ENCODE measurements around the gene TINCR.
A peak's percentile ranks its signal among the peaks of the same experiment; 100 is the strongest.
"Not testable (repeated sequence)": the region's sequence is repeated elsewhere in the genome, so short reads cannot be mapped to it uniquely, and the experiment has no call there.

TINCR gene

DNA sequence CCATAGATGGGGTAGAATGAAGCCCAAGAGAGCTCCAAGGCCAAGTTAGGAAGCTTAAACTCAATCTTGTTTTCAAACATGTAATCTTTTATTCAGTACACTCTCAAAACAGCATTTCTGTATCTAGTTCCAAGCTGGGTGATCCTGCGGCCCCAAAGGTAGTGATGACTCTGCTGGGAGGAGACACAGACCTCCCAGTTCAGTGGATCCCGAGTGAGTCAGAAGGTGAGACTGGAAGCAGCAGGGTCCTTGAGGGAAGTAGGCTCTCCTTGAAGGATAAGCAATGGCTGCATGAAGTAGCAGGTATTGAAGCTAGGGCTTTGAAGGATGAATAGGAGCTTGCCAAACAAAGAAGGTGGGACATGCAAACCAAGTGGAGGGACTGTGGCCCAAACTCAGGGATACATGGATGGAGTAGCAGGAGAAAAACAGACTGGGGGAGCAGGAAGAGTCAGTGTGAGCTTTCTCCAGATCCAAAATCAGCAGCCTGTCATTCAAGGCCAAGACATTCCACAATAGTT is 9.6 kb downstream of the TINCR start:
- DNase-seq, result no peak

DNA sequence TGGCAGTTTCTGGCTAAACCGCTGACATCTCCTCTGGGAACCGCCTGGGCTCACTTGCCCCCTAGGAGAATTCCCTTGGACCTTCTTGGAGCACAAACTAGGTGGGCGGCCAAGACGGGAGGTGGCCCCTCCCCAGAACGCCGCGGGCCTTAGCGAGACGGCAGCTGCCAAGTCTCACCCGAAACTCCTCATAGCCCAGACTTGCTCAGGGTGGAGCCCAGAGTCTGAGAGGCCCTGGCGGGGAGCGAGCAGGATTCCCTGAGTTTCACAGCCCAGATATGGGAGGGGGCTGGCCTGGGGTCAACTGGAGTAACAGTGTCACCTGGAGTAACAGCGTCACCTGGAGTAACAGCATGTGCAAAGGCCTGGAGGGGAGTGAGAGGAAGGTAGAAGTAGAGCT is 10.1 kb downstream of the TINCR start:
- no peak for DNase-seq

DNA sequence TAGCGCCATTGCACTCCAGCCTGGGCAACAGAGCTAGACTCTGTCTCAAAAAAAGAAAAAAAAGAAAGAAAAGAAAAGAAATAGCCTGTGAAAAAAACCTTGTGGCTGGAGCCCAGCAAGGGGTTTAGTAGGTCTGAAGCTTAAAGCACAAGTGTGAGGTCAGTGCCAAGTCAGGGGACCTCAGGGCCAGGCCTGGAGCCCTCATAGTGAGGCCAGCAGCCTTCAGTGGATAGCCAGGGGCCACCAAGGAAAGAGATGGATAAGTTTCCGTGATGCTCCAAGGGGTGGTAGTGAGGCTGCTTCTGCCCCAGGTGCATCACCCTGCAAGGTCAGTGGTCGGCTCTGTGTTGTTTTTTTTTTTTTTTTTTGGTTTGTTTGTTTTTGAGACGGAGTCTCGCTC is 12.9 kb downstream of the TINCR start:
- no peak for DNase-seq

DNA sequence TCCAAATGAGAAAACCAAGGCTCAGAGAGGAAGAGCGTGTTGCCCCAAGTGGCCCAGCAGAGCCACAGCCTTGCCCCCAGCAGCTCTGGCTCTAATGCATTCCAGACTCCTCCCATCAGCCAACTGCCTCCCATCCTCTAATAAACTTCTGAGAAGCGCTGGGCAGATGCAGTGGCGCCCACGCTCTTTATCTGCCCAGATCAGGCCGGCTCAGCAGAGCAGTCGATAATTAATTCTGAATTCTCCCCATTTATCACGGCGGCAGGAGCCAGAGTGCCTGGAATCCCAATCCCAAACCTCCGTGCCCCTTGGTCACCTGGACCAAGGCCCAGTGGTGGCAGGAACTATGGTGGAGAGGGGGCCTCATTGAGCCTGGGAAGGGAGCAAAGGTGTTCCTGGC is 13.9 kb downstream of the TINCR start:
- DNase-seq, result no peak

DNA sequence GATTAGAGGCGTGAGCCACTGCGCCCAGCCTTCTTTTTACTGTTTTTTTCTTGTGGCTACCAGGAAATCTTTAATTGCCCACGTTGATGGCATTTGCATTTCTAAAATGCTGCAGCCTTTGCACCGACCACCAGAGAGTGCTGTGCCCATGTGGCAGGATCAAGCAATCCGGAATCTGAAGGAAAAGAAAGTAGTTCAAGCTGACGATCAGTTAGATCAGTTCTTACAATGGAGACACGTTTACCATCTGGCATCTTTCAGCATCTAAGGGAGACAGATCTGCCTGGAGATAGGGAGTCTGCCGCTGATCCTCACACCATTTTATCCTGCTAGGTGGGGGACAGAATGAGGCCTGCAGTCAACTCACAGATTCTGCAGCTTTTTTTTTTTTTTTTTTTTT is 19.9 kb downstream of the TINCR start:
- peak; percentile 60 for DNase-seq

DNA sequence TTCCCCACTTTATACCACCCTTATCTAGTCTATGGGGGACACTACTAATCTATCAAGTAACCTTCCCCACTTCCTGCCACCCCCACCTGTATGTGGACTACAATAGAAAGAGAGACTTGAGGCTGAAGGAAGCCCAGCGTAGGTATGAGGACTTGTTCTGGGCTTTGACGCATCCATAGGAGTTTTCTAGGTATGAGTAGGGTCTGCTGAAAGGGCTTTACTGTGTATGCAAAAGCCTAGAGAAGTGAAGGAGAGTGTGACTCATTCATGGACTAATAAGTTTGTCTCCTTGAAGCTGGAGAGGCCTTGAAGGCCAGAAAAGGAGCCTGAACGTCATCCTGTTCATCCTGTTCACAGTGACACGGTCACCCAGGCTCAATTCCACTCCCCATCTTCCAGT is 21.8 kb downstream of the TINCR start:
- no peak for DNase-seq

DNA sequence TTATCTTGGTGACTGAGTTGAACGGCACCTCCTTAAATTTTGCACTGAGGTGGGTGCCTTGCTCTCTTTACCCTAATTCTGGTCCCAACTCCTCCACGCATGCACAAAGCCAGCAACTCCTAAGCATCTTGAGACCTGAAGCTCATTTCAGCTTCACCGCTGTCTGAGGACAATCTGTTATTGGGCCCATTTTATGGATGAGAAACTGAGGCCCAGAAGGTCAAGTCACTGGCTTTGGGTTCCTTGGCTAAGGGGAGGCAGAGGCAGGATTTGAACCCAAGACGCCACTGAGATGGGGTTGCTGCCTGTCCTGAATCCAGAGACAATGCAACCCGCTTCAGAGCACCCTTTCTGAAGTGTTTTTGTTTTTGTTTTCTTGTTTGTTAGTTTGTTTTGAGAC is 22.7 kb downstream of the TINCR start:
- no peak for DNase-seq

DNA sequence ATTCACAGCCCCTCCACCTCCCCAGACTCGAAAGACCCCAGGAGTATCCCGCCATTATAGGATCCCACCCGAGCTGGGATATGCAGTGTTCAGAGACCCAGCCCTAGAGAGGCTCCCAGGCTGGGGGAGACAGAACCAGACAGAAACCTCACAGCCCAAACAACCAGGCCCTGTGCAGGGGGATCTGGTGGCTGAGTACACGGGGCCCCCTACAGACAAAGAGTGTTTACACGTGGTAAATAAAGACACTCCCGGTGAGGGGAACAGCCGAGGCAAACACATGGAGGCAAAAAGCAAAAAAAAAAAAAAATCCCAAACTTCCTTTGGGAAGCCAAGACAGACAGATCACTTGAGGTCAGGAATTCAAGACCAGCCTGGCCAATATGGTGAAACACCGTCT is 25.1 kb downstream of the TINCR start:
- DNase-seq, result no peak

DNA sequence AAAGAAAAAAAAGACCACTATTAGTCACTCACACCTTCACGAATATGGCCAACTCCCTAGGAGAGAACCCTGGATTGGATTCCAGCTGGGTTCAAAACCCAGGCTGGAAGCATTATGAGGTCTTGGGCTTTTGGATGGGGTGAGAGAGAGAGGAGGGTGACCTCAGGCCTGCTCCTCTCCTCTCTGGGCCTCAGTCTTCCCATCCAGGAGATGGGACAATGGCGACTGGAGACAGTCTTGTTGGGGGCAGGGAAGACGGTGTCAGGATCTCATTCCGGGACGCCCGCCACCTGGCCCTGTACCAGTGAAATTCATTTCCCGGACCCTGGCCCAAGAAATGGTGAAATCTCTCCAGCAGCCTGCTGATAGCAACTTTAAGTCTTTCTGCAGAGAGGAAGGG is 26.3 kb downstream of the TINCR start:
- no peak for DNase-seq

DNA sequence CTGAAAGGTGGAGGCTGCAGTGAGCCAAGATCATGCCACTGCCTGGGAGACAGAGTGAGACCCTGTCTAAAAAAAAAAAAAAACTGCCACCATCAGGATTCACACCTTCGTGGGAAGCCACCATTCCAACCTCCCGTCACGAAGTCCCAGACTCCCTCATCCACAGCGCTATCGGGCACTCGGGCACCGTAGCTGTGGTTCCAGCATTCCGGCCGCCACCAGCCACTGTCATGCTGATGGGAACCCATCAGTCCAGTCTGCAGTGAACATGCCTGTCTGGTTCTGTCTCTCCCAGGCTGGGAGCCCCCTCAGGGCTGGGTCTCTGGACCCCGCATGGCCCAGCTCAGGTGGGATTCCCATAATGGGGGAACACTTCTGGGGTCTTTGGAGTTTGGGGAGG is 27.5 kb downstream of the TINCR start:
- no peak for DNase-seq

DNA sequence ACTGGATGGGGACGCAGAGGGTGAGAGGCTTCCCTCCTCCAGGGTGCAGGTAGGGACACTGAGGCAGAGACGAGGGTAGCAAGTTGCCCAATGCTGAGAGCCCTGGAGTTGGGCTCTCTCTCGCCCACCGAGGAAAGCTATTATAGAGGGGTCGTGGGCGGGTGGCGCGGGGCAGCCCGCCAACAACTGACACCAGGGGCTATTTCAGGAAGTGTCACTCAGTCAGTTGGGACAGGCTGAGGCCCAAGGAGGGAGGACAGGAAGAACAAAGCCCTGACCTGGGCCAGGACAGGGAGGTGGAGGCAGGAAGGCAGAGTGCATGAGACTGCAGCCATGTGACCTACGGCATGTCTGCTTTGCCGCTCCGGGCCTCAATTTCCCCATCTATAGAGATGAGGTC is 29.9 kb downstream of the TINCR start:
- DNase-seq, result no peak

DNA sequence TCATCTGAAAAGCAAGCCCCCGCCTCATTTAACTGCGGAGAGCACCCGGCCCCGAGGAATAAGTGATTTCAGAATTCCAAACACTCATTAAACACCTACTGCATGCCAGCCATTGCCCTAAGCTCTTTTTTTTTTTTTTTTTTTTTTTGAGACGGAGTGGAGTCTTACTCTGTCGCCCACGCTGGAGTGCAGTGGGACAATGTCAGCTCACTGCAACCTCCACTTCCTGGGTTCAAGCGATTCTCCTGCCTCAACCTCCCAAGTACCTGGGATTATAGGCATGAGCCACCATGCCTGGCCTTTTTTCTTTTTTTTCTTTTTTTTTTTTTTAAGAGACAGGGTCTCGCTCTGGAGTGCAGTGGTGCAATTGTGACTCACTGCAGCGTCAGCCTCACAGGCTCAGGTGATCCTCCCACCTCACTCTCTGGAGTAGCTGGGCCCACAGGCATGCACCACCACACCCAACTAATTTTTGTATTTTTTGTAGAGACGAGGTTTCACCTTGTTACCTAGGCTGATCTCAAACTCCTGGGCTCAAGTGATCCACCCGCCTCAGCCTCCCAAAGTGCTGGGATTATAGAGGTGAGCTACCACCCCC is 30.7 kb downstream of the TINCR start:
- not testable (repeated sequence) for DNase-seq

DNA sequence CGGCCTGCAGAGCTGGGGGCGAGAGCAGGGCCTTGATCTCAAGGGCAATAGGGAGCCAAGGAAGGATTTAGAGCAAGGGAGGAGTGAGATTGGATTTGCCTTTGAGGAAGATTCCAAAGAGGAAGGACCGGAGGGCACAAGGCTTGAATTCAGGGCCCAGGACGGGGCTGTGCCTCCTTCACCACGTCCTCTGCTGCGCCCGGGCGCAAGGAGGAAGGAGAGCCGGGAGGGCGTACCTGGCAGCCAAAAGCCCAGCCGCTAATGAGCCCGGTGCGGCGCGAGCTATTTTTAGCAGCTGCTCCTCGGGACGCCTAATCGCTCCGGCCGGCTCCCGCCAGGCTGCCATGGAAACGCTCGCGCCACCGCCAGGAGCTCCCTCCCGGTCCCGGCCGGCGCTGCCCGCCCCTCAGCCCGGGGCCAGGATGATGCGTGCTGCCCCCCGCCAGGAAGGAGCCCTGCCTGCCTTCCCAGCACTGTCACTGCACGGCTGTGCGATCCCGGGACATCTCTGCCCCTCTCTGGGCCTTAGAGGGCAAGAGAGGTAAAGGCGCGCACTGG is 31.3 kb downstream of the TINCR start:
- peak; percentile 69 for DNase-seq

DNA sequence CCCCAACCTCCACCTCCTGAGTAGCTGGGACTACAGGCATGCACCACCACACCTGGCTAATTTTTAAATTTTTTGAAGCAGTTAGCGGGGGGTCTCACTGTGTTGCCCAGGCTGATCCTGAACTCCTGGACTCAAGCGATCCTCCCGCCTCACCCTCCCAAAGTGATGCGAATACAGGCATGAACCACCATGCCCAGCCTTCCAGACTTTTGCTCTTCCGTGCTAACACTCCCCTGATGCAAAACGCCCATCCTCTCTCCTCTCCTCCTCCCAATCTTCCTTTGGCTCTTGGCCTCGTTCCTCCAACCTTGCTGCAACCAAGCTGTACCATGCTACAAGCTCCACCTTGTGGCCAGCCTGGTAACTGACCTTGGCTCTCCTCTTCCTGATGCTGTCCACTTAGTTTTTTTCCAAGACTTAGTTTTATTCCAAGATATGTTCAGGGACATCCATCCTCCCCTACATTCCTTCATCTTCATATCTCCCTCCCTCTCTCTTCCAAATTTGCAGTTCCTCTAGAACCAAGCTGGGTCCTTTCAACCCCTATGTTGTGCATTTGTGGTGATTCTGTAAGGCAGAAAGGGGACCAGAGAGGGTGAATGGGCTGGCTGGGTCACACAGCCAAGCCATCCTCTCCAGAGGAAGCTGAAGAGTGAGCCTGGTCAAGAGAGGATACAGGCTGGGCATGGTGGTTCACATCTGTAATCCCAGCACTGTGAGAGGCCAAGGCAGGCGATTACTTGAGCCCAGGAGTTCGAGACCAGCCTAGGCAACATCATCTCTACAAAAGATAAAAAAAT is 32.8 kb downstream of the TINCR start:
- peak; percentile 37 for DNase-seq

DNA sequence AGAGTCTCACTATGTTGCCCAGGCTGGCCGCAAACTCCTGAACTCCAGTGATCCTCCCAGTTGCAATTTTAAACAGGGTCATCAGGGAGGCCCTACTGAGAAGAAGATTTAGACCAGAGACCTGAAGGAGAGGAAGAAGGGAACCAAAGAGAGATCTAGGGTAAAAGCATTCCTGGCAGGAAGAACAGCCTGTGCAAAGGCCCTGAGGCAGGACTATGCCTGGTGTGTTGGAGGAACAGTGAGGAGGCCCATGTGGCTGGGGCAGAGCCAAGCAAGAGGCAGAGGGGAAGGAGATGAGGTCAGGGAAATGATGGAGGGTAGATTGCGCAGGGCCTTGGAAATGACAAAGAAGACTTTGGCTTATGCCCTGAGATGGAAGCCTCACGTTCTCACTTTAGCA is 34.5 kb downstream of the TINCR start:
- DNase-seq, result no peak

DNA sequence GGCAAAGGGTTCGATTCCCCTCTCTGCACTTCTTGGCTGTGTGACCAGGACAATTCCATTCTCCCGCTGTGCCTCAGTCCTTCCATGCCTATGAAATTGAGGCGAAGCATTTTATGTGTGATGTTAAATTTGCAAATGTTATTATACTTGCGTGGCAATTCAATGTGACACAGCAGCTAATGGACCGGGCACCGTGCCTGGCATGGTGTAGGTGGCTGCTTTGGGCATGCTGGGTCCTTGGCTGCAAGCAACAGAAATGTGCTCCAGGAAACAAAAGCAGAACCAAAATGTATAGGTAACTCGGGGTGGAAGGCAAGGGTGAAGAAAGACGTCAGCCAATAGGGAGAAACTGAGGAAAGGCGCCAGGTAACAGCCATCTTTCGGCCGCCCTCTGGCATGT is 37.1 kb downstream of the TINCR start:
- no peak for DNase-seq

DNA sequence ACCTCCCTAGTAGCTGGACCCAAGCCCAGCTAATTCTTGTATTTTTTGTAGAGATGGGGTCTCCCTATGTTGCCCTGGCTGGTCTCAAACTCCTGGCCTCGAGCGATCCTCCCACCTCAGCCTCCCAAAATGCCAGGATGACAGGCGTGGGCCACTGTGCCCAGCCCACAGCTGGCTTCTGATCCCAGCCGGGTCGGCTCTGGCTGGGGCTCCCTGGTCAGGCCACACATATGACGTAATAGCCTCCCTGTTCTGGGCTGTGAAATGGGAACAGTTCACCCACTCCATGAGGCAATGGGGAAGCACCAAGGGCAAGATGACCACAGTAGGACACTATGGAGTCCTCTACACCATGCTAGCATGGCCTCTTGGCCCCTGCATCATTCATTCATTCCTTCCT is 41.1 kb downstream of the TINCR start:
- no peak for DNase-seq

DNA sequence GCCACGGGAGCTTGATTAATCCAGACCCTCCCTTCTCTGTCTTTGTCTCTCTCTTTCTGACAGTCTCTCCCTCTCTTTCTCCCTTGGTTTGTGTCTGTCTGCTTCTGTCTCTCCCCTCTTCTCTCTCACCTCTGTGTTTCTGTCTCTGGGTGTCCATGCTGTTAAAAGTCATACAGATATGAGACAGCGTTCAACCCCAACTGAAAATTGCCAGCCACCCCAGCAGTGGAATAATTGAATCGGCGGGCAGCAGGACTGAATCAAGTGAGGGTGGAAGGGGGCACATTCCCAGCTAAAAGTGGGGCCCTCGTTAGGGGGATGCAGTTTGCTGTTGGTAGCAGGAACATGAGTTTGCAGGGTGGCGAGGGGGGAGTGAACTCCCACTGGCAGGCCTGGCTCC is 43.7 kb downstream of the TINCR start:
- DNase-seq, result no peak

DNA sequence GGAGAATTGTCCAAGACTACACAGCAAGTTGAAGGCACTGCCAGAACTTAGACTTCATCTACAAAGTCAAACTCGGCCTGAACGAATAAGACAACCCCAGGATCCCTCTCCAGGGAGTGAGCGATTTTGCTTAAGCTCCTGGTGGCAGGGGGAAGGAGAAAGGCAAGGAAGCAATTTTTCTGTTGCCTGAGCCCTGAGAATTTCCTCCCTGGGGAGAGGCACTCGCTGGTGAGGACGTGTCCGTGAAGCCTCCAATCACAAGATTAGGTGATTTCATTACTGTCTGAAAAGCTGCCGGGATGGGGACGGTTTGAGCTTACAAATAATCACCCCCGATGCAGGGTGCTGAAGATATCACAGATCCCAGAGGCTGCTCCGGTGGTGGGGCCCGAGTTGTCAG is 45.6 kb downstream of the TINCR start:
- DNase-seq, result no peak

DNA sequence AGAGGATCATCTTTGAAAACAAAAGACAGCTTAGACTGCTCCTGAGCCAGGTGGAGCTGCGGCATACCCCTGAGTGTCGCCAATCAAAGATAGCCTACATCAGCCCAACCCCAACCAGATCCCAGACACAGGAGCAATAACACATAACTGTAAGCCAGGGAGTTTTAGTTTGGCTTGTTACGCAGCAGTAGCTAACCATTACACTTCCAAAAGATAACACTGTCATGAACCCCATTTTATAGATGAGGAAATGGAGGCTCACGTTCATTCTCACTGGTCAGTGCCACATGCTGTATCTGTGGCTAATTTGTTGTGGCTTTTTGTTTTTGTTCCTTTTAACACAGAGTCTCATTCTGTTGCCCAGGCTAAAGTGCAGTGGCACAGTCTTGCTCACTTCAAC is 47.3 kb downstream of the TINCR start:
- DNase-seq, result no peak

DNA sequence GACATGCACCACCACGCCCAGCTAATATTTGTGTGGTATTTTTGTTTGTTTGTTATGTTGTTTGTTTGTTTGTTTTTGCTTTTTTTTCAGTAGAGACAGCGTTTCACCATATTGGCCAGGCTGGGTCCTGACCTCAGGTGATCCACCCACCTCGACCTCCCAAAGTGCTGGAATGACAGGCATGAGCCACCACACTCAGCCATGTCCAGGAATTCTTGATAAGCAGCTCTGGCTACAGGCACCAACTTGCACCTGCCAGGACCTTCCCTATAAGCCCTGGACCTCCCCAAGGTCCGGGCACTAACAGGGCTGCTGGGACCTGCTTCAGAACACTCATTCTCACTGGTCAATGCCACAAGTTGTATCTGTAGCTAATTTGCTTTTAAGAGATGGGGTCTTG is 48.7 kb downstream of the TINCR start:
- DNase-seq, result no peak

DNA sequence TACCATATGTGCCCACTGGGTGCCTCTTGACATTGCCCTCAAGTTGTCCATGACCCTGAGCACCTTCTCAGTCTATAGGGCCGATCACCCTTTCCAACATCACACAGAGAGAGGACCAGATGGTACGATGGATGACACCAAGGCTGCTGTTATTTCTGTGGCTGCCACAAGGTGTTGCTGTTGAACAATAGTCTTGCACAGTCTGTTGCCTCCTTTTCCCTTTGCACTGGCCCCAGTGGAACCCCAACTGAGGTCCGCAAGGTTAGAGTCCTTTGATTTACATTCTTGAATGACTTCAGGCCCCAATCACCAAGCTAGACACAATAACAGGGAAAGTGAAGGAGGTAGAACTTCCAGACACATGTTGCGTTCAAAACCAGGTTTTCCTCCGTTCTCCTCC is 52.0 kb downstream of the TINCR start:
- DNase-seq, result peak; percentile 22

DNA sequence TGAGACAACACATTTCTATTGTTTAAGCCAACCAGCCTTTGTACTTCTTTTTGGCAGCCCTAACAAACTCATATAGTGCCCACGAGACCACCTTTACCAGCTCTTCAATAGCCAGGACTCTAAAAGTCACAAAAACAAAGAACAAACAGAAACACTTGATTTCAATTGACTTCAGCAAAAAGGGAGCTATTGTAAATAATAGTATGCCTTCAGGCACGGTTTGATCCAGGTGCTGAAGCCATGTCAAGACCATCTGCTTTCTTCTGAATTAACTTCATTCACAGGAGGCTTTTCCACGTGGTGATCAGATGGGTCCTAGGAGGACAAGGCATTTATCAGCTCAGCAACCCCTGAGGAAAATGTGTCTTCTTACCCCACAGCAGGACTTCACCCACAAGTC is 53.8 kb downstream of the TINCR start:
- DNase-seq, result no peak

DNA sequence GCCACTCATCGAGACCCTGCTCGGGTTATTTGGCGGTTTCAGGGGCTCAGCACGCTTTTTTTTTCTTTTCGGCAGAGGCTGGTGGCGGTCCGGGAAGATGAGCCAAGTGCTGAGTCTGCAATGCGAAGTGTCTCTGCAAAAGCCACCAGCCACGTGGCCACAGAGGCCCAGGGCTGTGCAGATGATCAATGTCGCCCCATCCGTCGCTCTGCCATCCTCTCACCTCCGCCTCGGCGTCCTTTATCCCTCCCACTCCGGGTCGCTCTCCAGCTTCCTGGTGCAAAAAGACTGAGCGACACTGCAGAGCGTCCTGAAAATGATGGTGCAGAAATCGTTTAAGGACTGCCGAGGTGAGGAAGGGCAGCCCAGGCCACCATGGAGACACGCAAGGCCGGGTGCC is 55.0 kb downstream of the TINCR start:
- DNase-seq, result no peak
